ENCODE data around the gene KMT2D.

Gene KMT2D

GRCh38 chr12:49012739-49013138, 47.9 kb downstream of the KMT2D start:
- DNase-seq: no peak

Measured in DMS79 (cell line).